Neural progenitor cell (in vitro differentiated cells): Measurements from ENCODE around the gene C1QTNF6. TPM values are rescaled to one million over a fixed set of nuclear protein-coding genes. Genes with fewer than 3 reads are reported as not detected.

Experiments
- DNase-seq: peaks from one replicate; pipeline ENCODE4 v3.0.0-alpha.2; 2016; ENCODE audit warnings: low spot score
- H2AFZ ChIP-seq: fragments of 200-600 bp; sonication (generic); replicated peaks from 2 replicates; pipeline ENCODE4 v1.6.1; 2016; ENCODE audit warnings: antibody characterized with exemption
- H3F3A ChIP-seq: fragments of 200-600 bp; sonication (generic); 2 replicates; pipeline ENCODE4 v1.6.1; 2016; ENCODE audit warnings: antibody characterized with exemption, low read depth
- H3K27ac ChIP-seq: fragments of 200-600 bp; sonication (generic); 2 replicates; pipeline ENCODE4 v1.5.1; 2016; ENCODE audit warnings: mild to moderate bottlenecking
- H3K27me3 ChIP-seq: fragments of 200-600 bp; sonication (generic); 2 replicates; pipeline ENCODE4 v1.6.1; 2016; ENCODE audit warnings: mild to moderate bottlenecking, moderate library complexity
- H3K36me3 ChIP-seq: fragments of 200-600 bp; sonication (generic); 2 replicates; pipeline ENCODE4 v1.5.1; 2016
- H3K4me1 ChIP-seq: fragments of 200-600 bp; sonication (generic); 2 replicates; pipeline ENCODE4 v1.6.1; 2016; ENCODE audit warnings: mixed run types
- H3K4me2 ChIP-seq: fragments of 200-600 bp; sonication (generic); 2 replicates; pipeline ENCODE4 v1.6.1; 2016
- H3K4me3 ChIP-seq: fragments of 200-600 bp; sonication (generic); 2 replicates; pipeline ENCODE4 v1.5.1; 2016
- H3K79me2 ChIP-seq: fragments of 200-600 bp; sonication (generic); 2 replicates; pipeline ENCODE4 v1.6.1; 2016; ENCODE audit warnings: low read depth
- H3K9ac ChIP-seq: fragments of 200-600 bp; sonication (generic); 2 replicates; pipeline ENCODE4 v1.6.1; 2016
- H3K9me3 ChIP-seq: fragments of 200-600 bp; sonication (generic); 2 replicates; pipeline ENCODE4 v1.5.1; 2016; ENCODE audit warnings: low read depth
- H4K20me1 ChIP-seq: fragments of 200-600 bp; sonication (generic); 2 replicates; pipeline ENCODE4 v1.6.1; 2016; ENCODE audit warnings: low read depth
- H3K27ac Mint-ChIP-seq: 3 replicates; pipeline ENCODE4 v1.8.0; 2021; ENCODE audit warnings: mixed read lengths
- H3K27me3 Mint-ChIP-seq: 2 replicates; pipeline ENCODE4 v1.8.0; 2022; ENCODE audit warnings: low read depth, mild to moderate bottlenecking, inconsistent platforms, moderate library complexity, mixed read lengths; ENCODE audit not compliant: insufficient read depth
- H3K36me3 Mint-ChIP-seq: 3 replicates; pipeline ENCODE4 v1.8.0; 2021; ENCODE audit warnings: mixed read lengths
- H3K4me1 Mint-ChIP-seq: 3 replicates; pipeline ENCODE4 v1.8.0; 2021; ENCODE audit warnings: mixed read lengths
- H3K4me3 Mint-ChIP-seq: 3 replicates; pipeline ENCODE4 v1.8.0; 2021; ENCODE audit warnings: mild to moderate bottlenecking, moderate library complexity, mixed read lengths
- H3K9me3 Mint-ChIP-seq: 3 replicates; pipeline ENCODE4 v1.8.0; 2020; ENCODE audit warnings: mixed read lengths
- CTCF ChIP-seq: fragments of 200-600 bp; sonication (generic); IDR thresholded peaks from 2 replicates; pipeline ENCODE4 v1.5.1; 2017; ENCODE audit warnings: antibody characterized with exemption, mild to moderate bottlenecking
- EZH2 ChIP-seq: fragments of 200-600 bp; sonication (generic); IDR thresholded peaks from 2 replicates; pipeline ENCODE4 v1.6.1; 2017; ENCODE audit warnings: antibody characterized with exemption, mild to moderate bottlenecking, moderate library complexity
- EZH2phosphoT487 ChIP-seq: fragments of 200-600 bp; sonication (generic); IDR thresholded peaks from 2 replicates; pipeline ENCODE4 v1.6.1; 2017; ENCODE audit warnings: antibody characterized with exemption
- total RNA-seq: library from RNA; depleted of rRNA; stranded (reverse); fragments of >200 nt; gene quantifications from 2 replicates; pipeline ENCODE4 v1.2.3, GENCODE V29; 2015; ENCODE audit warnings: low replicate concordance

Gene C1QTNF6
- total RNA-seq, 1 donor from 2014 or later, result 7.2 TPM

DNA sequence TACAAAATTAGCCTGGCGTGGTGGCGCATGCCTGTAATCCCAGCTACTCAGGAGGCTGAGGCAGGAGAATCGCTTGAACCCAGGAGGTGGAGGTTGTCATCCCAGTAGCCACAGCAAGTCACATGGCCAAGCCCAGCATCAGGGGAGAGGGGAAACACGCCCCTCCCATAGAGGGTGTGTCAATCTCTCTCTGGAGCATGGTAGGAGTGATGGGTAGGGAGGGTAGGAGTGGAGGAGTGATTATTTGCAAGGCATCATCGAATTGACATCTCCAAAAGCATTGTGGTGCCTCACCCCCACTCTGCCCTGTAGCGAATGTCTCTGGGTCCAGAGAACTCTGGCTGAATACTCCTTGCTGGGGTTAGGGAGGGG is 30.3 kb upstream of the C1QTNF6 start:
- no peak overlapping the region for H3K9ac ChIP-seq
- no peaks in the 10 kb centered on the region for H3K9me3 ChIP-seq
- no peak overlapping the region for H3K4me3 ChIP-seq
- TF ChIP-seq EZH2 (no peak), CTCF (no peak), EZH2phosphoT487 (no peak)
- Mint-ChIP-seq H3K9me3 (no peaks in the 10 kb centered on the region), H3K27ac (no peak overlapping the region), H3K4me1 (peaks cover 17% of the 10 kb centered on the region), H3K27me3 (peaks cover 20% of the 10 kb centered on the region), H3K4me3 (no peak overlapping the region), H3K36me3 (no peaks in the 10 kb centered on the region)
- no peak overlapping the region for H3K27ac ChIP-seq
- no peak for DNase-seq
- no peak overlapping the region for H3K4me2 ChIP-seq
- H3F3A ChIP-seq, result no peaks in the 10 kb centered on the region
- H3K79me2 ChIP-seq, result no peaks in the 10 kb centered on the region
- no peaks in the 10 kb centered on the region for H3K27me3 ChIP-seq
- H2AFZ ChIP-seq, result no peak overlapping the region
- H3K4me1 ChIP-seq, result peaks cover 6% of the 10 kb centered on the region
- H4K20me1 ChIP-seq, result no peaks in the 10 kb centered on the region
- H3K36me3 ChIP-seq, result no peaks in the 10 kb centered on the region

- Histone ChIP-seq H3K27ac (no peak overlapping the region), H3K36me3 (no peaks in the 10 kb centered on the region), H3K27me3 (no peaks in the 10 kb centered on the region), H3K4me2 (no peak overlapping the region), H3K79me2 (no peaks in the 10 kb centered on the region), H3K9ac (no peak overlapping the region), H2AFZ (no peak overlapping the region), H4K20me1 (no peaks in the 10 kb centered on the region), H3K9me3 (no peaks in the 10 kb centered on the region), H3K4me3 (no peak overlapping the region), H3F3A (no peaks in the 10 kb centered on the region), H3K4me1 (peaks cover 21% of the 10 kb centered on the region)
- Mint-ChIP-seq H3K9me3 (no peaks in the 10 kb centered on the region), H3K27me3 (peaks cover 16% of the 10 kb centered on the region), H3K27ac (no peak overlapping the region), H3K4me1 (peaks cover 38% of the 10 kb centered on the region), H3K4me3 (no peak overlapping the region), H3K36me3 (no peaks in the 10 kb centered on the region)
- no peak for DNase-seq
- TF ChIP-seq EZH2phosphoT487 (no peak), EZH2 (no peak), CTCF (no peak)
These were observed 27.8 kb upstream of the C1QTNF6 start for GRCh38 chr22:37215890-37216289.

DNA sequence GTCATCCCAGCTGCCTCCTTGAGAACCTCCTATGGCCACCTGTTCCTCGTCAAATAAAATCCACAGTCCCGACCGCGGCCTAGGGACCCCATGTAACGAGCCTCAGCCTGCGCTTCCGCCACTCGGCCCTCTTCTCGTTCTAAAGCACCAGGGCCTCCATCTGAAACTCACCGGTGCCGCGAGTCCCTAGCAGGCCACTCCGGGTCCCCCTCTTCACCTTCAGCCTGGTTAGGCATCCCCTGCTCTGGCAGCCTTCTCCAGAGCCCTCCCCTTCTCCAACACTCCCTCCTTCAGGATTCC is 26.6 kb upstream of the C1QTNF6 start:
- H3K36me3 ChIP-seq, result no peaks in the 10 kb centered on the region
- H3K4me3 Mint-ChIP-seq, result peak overlapping the region; percentile 31
- no peak overlapping the region for H3K27ac Mint-ChIP-seq
- peaks cover 21% of the 10 kb centered on the region for H3K4me1 ChIP-seq
- TF ChIP-seq CTCF, result no peak
- peaks cover 44% of the 10 kb centered on the region for H3K4me1 Mint-ChIP-seq
- H3K79me2 ChIP-seq, result no peaks in the 10 kb centered on the region
- H3K27me3 Mint-ChIP-seq, result peaks cover 16% of the 10 kb centered on the region
- no peak overlapping the region for H3K27ac ChIP-seq
- no peaks in the 10 kb centered on the region for H3K27me3 ChIP-seq
- H3K9me3 Mint-ChIP-seq, result no peaks in the 10 kb centered on the region
- no peaks in the 10 kb centered on the region for H3F3A ChIP-seq
- H2AFZ ChIP-seq, result no peak overlapping the region
- H3K4me2 ChIP-seq, result no peak overlapping the region
- H3K36me3 Mint-ChIP-seq, result no peaks in the 10 kb centered on the region
- H4K20me1 ChIP-seq, result no peaks in the 10 kb centered on the region
- no peak for DNase-seq
- no peak overlapping the region for H3K4me3 ChIP-seq
- H3K9me3 ChIP-seq, result no peaks in the 10 kb centered on the region
- no peak overlapping the region for H3K9ac ChIP-seq
